ENCODE data around the gene PKLR.
A peak's percentile ranks its signal among the peaks of the same experiment; 100 is the strongest.

Gene PKLR

DNA sequence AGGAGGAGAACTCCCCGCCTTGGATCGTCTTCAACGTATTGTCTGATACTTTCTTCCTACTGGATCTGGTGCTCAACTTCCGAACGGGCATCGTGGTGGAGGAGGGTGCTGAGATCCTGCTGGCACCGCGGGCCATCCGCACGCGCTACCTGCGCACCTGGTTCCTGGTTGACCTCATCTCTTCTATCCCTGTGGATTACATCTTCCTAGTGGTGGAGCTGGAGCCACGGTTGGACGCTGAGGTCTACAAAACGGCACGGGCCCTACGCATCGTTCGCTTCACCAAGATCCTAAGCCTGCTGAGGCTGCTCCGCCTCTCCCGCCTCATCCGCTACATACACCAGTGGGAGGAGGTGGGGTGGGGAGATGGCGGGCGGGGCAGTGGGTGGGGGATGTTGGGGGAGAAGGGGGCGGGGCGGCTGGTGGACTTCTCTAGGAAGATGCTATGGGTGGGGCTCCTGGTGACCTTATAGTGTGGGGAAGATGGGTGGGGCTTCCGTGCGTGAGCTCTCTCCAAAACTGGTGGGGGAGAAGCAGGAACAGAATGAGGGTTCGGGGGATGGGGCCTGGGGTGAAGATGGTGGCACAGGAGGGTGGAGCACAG, 18.6 kb downstream of the PKLR start:
- DNase-seq = no peak

DNA sequence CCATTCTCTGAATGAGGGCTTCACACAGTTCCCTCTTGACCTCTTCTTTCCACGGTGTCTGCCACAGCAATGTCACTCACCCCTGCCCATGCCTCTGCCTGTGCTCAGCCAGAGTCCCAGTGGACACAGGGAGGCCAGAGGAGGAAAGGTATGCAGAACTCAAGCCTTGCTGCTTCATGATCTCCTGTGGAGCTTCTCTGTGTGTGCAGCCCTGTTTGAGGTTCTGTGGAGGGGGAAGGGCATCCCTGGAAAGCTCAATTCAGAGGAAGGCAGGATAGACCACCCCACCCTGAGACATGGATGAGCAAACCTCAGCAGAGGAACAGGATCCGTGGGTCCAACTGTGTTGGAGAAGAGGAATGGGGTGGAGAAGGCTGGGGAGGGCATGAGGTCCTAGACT, 22.0 kb downstream of the PKLR start:
- no peak for DNase-seq

DNA sequence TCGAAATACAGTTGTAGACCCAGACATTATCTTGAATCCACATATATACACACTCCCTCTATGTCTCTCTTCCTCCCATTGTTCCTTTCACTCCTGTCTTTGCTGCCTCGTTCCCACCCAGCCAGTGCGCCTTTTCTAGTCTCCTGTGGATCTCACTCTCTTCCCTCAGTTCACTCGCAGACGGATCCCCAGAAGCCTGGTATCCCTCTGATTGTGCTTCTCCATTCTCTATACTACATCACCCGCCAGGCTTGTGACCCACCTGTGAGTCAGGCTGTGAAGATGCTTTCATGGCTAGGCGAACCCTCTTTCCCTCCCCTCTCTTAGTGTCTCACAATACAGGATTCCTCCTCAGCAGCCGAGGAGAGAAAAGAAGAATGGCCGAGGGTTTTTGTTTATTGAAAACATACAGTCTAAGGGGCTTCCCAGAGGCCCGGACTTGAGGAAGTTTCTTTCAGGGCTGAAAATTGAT, 22.5 kb downstream of the PKLR start:
- DNase-seq = no peak

DNA sequence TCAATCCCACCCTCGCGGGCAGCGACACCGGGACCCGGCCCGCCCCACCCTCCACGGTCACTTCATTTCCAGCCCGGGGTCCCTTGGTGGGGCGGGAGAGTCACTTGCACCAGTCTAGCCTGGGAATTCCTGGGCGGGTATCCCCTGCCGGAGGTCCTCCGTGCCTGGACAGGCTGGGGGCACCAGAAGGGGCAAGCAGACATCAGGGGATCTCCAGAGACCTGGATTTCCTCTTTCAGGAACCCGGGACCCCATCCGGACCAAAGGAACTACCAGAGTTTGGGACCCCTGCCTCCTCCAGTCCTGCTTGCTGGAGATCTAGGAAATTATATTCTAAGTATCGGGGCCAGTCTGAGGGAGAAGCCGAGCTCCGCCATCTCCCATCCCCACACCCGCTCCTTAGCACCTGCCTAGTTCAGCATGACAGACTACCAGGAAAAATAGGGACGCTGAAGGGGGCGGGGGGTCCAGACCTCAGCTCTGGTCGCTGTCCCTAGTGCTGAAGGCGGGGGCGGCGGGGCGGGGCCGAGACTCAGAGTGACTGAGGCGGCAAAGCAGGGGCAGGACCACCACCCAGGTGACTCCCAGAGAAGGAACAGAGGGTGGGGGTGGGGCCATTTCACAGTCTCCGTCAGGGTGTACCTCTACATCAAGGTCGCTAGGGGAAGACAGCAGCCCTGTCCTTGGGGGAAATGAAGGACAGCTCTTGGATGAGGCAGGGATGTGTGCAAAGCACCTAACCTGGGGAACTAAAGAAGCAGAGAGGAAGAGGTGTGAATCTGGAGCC, 23.1 kb downstream of the PKLR start:
- DNase-seq = peak; percentile 77

DNA sequence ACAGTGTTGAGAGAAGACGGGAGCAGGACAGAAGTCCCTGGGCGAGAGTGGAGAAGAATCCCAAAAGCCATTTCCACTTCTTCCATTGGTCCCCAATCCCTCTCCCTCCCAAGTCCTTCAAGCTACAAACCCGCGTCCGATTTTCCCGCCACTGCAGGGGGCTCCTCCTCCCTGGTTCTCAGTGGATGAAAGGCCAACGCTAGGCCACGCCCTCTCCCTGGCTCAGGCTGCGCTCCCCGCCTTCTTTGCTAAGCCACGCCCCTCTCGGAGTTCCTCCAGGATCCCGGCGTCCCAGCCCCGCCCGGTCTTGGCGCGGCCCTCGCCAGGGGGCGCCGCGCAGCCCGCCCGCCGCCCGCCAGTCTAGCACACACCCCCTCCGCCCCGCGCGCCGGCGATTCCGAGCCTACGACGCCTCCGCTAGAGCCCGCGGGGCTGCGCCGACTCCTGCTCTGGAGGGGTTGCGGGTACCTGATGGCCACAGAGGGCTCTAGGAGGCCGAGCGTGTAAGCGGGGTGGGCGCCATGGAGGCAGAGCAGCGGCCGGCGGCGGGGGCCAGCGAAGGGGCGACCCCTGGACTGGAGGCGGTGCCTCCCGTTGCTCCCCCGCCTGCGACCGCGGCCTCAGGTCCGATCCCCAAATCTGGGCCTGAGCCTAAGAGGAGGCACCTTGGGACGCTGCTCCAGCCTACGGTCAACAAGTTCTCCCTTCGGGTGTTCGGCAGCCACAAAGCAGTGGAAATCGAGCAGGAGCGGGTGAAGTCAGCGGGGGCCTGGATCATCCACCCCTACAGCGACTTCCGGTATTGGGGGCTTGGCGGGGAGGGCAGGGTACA, 24.0 kb downstream of the PKLR start, which contains the start of gene HCN3:
Gene HCN3, plus strand, starts transcription at position 394 of the 832 bp plus-strand sequence. Its CDS starts 128 bp downstream, at position 522.
- DNase-seq = peak; percentile 85

DNA sequence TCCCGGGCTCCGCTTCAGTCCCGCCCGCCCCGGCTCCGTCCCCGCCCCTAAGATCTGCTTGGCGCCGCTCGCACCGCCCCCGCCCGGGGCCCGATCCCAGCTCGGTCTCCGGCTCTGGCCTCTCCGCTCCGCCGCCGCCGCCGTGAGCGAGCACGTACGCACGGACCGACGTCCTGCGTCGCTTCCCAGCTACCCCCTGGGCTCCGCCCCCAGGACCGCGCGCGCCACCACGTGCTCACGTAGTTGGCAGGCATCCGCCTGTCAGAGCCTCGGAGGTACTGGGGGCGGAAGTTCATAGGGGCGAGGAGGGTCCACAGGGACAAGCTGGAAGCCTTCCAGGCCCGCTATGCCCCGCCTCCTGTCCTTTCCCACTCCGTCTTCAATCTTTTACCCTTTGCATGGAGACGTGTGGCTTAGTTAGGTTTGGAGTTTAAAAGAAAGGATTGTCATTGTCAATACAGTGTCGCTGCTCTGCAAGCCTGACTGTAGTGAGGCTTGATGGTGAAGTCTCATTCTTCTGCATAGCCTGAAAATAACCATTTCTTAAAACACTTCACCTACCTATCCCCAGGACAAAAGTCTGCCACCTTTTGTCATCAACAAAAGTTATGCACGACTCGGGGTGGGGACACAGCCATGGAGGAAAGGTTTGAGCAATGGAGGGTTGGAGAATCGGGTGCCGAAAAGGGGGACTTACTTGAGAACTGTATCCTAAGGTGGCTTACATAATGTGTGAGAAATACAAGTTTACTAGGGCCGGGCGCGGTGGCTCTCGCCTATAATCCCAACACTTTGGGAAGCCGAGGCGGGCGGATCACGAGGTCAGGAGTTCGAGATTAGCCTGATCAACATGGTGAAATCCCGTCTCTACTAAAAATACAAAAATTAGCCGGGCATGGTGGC, 27.6 kb downstream of the PKLR start, which contains the start of gene CLK2:
Gene CLK2, minus strand, starts transcription at position 162 of the 903 bp plus-strand sequence. CDS start 2,527 bp downstream, outside the sequence.
- DNase-seq = peak; percentile 92

DNA sequence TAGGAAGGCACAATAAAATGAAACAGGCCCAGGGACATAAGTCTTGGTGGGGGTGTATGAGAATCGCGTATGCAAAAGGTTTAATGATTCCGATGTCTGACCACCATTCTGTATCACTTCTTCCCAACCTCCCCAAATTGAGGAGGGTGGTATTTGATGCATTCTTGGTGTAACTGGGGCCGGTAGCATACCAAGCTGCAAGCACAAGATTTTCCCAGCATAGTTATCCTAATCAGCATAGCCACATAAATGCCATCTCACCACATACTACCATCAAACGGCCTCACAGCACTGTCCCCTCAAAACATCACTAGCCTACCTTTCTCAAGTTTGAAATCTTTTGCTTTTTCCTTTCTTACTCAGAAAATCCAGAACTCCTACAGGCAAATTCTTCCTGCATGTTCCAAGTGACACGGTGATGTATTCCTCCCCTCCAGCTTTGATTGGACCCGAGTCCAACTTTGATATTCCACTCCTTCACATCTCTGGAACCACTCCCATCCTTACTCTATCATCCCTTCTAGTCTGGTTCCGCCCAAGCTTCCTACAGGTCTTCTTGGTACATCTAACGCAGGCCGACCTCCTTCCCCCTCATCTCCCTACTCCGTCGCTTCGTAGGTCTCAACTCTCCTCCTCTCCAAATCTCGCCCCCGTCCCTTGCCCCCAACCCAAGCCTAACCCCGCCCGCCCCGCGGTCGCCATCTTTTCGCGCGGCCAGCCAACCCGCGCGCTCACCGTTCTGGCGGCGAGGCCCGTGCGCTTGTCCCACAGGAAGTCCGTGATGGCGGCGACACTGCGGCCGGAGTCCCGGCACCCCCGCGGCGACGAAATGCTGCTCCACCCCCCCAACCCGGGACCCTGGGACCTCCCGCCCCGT, 28.5 kb downstream of the PKLR start:
- no peak for DNase-seq

DNA sequence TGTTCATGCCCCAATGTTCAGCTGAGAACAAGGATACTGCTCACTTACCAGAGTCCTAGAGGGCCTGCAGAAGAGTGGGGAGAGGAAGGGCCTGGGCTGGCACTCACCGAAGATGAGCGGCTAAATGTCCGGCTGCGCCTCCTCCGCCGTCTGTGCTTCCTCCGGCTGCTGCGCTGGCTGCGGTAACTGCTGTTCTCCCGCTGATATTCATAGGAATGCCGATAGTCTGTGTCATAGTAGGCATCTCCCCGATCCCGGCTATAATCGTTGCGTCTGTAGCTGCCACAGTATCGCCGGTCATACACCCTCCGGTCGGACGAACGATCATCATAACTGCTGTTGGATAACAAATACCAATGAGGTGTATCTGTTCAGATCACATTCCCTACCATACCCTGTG, 31.9 kb downstream of the PKLR start:
- DNase-seq = no peak

DNA sequence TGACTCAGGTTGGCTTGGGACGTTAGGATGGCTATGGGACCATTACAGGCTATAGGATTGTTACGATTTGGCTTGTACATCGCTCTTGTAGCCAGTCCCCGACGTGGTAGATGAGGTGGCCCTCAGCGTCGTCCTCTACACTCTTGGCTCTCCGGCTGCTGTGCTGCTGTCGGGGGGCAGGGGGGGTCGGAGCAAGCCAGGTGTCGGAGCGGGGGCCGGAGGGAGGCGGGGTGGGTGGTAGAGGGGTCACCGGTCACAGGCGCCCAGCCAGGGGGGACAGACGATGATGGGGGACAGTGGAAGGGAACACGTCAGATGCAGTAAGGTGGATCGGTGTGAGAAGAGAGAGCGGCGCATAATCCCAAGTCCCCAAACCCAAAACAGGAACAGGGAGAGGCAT, 32.6 kb downstream of the PKLR start:
- DNase-seq = no peak

DNA sequence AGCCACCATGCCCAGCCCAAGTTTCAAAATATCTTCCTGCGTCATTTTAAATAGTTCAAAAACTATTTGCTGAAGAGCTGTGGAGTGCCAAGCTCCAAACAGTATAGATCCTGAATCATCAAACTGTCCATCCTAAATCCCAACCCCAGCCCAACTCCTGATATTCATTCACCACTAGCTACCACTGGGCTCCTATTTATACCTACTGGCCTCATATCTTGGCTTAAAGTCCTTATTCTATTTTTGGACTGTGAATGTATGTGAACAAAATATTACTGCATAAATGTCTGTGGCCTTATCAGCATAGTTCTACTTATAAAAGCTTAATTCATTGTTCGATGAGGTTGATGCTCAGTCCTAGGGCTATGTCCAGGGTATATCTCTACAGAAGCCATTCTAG, 33.9 kb downstream of the PKLR start:
- DNase-seq = no peak

DNA sequence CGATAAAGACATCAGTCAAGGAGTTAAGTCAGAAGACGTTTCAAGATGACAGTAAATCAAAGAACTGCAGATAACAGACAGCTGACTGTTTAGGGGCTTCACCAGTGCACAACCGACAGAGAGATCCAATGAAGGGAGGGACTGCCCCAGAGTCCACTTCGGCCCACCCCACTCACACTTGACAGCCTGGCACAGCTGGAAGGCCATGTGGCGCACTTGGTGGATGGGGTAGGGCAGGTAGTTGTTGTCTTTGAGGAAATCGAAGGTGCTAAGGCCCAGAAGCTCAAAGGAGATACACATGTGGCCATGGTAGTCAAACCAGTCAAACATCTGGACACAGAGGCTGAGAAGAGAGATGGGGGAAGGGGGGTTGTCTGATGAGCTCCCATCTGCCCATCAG, 34.7 kb downstream of the PKLR start:
- DNase-seq = no peak

DNA sequence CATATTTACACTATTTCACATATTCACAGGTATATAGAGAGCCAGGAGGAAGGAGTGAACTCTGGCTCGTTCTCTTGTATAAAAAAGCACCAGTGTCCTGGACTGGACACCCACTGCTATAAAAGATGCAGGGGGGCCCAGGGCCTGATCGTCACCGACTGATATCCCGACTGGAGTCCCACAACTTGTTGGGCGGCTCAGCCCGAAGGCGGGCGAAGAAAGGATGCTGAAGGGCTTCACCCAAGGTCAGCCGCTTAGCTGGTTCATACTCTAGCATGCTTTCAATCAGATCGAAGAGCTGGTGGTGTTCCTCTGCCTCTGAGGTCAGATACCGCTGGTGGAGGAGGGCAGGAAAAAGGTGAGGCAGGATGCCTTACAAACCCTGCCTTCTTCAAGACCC, 38.2 kb downstream of the PKLR start:
- DNase-seq = no peak

DNA sequence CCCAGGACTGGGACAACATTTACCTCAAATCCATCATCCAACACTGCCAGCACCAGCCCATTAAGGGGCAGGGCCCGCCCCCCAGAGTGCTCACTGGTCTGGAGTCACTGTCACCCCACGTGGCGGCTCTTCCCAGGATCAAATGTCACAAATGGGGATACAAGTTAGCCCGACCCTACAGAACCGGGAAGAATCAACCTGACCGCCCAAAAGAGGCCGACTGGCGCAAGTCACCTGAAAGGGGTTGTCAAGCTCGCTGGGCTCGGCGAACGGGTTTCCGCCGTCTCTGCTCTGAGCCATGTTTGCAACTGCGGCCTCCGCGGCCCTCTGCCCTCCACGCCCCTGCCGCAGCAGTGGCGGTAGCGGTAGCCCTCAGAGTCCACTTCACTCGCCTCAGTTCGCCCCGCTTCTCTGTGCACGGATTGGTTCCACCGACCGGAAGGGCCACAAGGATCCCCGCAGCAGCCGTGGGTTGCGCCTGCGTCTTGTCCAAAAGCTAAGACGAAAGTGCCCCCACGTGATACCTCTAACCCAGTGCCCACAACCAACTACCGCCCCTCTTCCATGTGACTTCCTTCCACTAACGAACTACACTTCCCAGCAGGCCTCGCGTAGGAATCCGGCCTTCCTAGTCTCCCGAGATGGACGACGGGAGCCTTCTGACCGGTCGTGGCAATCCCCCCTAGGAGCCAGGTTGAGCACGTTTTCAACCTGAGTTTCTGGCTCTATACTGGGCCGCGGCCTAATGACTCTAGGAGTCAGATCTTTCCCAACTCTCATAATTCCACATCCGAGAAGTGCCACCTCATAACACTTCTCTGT, 39.2 kb downstream of the PKLR start, which contains the start of gene SCAMP3:
Gene SCAMP3, minus strand, starts transcription at position 509 of the 822 bp plus-strand sequence. Its CDS starts 209 bp downstream, at position 300.
- DNase-seq = peak; percentile 84

DNA sequence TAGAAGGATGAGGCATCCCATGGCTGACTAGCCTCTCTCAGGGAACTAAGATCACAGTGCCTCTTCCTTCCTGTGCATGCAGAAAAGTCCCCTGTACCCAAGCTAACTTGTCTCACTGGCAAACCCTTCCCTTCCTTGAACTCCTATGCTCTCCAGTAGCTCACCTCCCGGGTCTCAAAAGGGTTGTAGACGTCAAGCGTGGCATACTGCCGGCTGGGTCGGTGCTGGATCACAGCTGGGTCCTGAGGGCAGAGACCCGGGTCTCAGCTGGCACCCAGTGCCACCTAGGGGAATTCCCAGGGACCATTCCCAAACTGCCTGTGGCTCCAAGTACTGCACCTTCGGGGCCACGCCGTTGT, 39.8 kb downstream of the PKLR start:
- no peak for DNase-seq

DNA sequence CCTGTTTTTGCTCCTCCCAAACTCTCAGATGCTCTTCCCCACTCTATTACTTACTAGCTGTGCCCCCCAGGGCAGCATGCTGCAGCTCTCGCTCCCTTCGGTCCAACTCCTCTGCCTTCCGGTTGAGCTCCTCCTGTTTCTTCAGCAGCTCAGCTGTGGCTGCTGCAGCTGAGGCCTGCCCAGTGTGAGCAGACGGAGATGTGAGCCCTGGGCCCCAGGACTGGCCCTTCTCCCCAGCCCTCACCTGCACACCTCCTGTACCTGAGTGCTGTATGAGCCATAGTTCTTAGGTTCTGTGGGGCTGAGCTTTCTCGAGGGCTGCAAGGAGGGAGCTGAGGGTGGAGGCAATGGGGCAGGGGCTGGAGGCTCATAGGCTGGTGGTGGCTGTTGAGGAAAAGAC, 41.0 kb downstream of the PKLR start:
- no peak for DNase-seq

DNA sequence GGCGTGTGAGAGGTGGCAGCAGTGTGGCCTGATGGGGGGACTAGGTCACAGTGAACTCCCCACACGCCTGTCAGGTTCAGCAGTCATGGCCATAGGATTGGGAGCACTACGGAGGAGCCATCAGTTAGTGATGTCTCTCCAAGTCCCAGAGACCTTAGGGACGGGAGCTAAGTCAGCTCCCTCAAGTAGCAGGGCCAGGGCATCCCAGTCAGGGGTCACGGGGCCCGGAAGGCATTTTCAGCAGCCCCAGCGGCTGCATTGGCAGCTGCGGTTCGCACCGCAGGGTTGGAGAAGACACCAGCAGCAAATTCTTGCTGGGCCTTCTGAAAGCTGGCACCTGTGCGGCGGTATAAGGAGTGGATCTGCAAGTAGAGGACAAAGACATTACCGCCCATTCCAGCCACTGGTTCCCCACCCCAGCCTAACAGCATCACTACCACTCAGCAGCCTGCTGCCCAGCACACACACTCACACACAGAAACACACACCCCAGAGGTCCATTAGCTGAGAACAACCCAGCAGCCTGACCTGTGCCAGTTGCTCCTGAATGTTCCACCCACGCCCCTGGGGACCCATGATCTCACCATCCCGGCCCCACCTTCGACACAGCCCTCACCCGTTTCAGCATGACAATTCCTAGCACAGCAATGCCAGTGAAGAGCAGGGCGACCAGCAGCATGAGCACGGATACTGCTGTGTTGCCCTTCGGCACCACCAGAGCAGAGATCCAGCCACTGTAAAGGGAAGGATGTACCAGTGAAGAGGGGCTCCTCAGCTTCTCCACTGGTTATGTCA, 45.0 kb downstream of the PKLR start:
- DNase-seq = no peak

DNA sequence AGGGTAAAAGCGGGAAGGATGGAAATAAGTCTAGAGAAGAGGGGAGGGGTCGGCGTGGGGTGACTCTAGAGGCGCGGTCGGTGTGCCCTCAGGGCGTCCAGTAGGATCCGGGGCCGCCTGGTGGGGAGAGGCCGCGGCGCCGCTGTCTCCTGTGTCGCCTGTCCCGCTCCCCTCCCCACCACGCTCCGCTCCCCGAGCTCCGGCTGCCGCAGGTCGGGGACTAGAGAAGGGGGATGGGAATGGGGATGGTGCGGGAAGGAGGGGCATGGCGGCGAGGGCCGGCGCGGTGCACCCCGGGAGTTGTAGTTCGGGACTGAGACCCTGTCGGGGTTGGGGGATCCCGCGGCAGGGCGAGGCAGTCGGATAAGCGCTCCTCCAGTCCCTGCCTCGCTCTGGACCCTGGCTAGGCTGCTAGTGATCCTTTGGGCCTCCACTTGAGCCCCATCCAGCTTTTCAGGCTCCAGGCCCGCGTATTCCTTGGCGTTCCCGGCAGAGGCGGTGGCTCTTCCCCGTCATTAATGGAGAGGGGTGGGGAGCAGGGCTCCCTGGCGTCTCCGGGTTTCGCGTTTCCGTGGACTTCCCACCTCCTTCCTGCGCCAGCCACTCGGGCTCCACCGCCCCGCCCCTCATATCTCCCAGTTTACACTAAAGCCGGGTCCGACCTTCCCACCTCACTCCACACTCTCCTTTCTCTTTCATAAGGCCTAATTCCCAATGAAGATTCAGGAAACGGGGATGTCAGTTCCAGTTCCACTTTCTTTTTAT, 45.8 kb downstream of the PKLR start, which contains the start of gene ENTREP3:
Gene ENTREP3, minus strand, starts transcription at position 241 of the 765 bp plus-strand sequence. CDS start 606 bp downstream, outside the sequence.
- DNase-seq = peak; percentile 69

DNA sequence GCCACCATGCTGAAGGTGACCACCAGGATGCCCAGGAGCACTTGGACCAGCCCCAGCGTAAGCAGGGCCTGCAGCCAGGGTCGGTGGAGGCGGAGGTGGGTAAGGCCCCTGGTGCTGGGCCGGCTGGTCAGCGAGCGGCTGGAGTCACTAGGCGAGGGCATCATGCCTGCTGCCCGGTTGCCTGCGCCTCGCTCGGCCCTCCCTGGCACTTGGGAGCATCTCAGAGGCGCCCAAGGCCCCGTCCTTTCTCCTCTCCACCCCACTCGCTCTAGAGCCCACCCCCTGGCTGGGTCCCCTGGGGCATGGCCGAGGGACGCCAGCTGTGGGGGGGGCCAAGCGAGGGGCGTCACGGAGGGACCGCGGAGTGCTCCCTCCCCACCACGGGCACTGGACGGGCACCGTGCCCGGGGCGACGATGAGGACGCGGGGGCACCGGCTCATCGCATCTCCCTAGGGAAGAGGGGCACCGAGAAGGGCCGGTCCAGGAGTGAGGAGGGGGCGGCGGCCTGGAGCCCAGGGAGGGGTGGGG, 46.5 kb downstream of the PKLR start:
- DNase-seq = no peak
